SK-N-SH treated with all-trans-retinoic acid at 6 μM for 48 hours (cell line): ENCODE data around the gene TCL1A.
"Not testable (repeated sequence)": the region's sequence is repeated elsewhere in the genome, so short reads cannot be mapped to it uniquely, and the experiment has no call there.

Experiments
- ATAC-seq: fragments of 200-7000 bp; cut with Tn5 transposase; 3 replicates; pipeline ENCODE4 v1.9.1; 2020; ENCODE audit warnings: mild to moderate bottlenecking, moderate library complexity
- ARNTL ChIP-seq: fragments of 450-650 bp; formaldehyde crosslinking; IDR thresholded peaks from 2 replicates; pipeline ENCODE4 v1.5.0; 2020; ENCODE audit warnings: low read depth, mild to moderate bottlenecking, moderate library complexity, borderline replicate concordance
- BACH2 ChIP-seq: fragments of 250-450 bp; sonication (Bioruptor Pico); IDR thresholded peaks from 2 replicates; pipeline ENCODE4 v1.9.0; 2021; ENCODE audit warnings: mild to moderate bottlenecking, borderline replicate concordance
- CREB5 ChIP-seq: fragments of 250-450 bp; sonication (Bioruptor Pico); IDR thresholded peaks from 2 replicates; pipeline ENCODE4 v1.5.1; 2020; ENCODE audit warnings: low read depth, mild to moderate bottlenecking, moderate library complexity
- CSDC2 ChIP-seq: fragments of 250-450 bp; sonication (Bioruptor Pico); IDR thresholded peaks from 2 replicates; pipeline ENCODE4 v1.5.0; 2020; ENCODE audit warnings: mild to moderate bottlenecking, moderate library complexity
- CSRNP3 ChIP-seq: fragments of 250-450 bp; sonication (Bioruptor Pico); IDR thresholded peaks from 2 replicates; pipeline ENCODE4 v1.5.1; 2021; ENCODE audit warnings: mild to moderate bottlenecking, moderate library complexity
- ESRRG ChIP-seq: fragments of 250-450 bp; sonication (Bioruptor Pico); IDR thresholded peaks from 2 replicates; pipeline ENCODE4 v1.6.1; 2021; ENCODE audit warnings: mild to moderate bottlenecking
- GLIS3 ChIP-seq: fragments of 250-450 bp; sonication (Bioruptor Pico); IDR thresholded peaks from 2 replicates; pipeline ENCODE4 v1.5.0; 2020; ENCODE audit warnings: mild to moderate bottlenecking, moderate library complexity
- ISL1 ChIP-seq: fragments of 250-450 bp; sonication (Bioruptor Pico); IDR thresholded peaks from 2 replicates; pipeline ENCODE4 v2.1.2; 2022; ENCODE audit warnings: mild to moderate bottlenecking, moderate library complexity
- OSR1 ChIP-seq: fragments of 250-450 bp; sonication (Bioruptor Pico); IDR thresholded peaks from 2 replicates; pipeline ENCODE4 v1.8.0; 2022; ENCODE audit warnings: moderate library complexity, mild to moderate bottlenecking, inconsistent platforms
- PATZ1 ChIP-seq: fragments of 250-450 bp; sonication (Bioruptor Pico); IDR thresholded peaks from 2 replicates; pipeline ENCODE4 v1.8.0; 2020; ENCODE audit warnings: mild to moderate bottlenecking, moderate library complexity, borderline replicate concordance
- POU6F1 ChIP-seq: fragments of 250-450 bp; sonication (Bioruptor Pico); IDR thresholded peaks from 2 replicates; pipeline ENCODE4 v1.8.0; 2021; ENCODE audit warnings: low read depth, mild to moderate bottlenecking, moderate library complexity, borderline replicate concordance
- PPARA ChIP-seq: fragments of 250-450 bp; sonication (Bioruptor Pico); IDR thresholded peaks from 2 replicates; pipeline ENCODE4 v1.5.0; 2020; ENCODE audit warnings: mild to moderate bottlenecking, borderline replicate concordance
- TCF4 ChIP-seq: fragments of 250-450 bp; sonication (Bioruptor Pico); IDR thresholded peaks from 2 replicates; pipeline ENCODE4 v1.8.0; 2021; ENCODE audit warnings: mild to moderate bottlenecking, moderate library complexity, borderline replicate concordance
- TSHZ2 ChIP-seq: fragments of 250-450 bp; sonication (Bioruptor Pico); IDR thresholded peaks from 2 replicates; pipeline ENCODE4 v1.5.0; 2020; ENCODE audit warnings: mild to moderate bottlenecking, moderate library complexity
- ZC3H10 ChIP-seq: fragments of 250-450 bp; sonication (Bioruptor Pico); IDR thresholded peaks from 2 replicates; pipeline ENCODE4 v1.5.1; 2021; ENCODE audit warnings: mild to moderate bottlenecking, moderate library complexity
- ZFP3 ChIP-seq: fragments of 250-450 bp; sonication (Bioruptor Pico); IDR thresholded peaks from 2 replicates; pipeline ENCODE4 v1.5.0; 2020; ENCODE audit warnings: mild to moderate bottlenecking, moderate library complexity
- ZFP30 ChIP-seq: fragments of 450-650 bp; formaldehyde crosslinking; IDR thresholded peaks from 2 replicates; pipeline ENCODE4 v1.5.0; 2022; ENCODE audit warnings: mild to moderate bottlenecking, moderate library complexity
- ZNF565 ChIP-seq: fragments of 450-650 bp; formaldehyde crosslinking; conservative IDR thresholded peaks from 2 replicates; pipeline ENCODE4 v1.5.0; 2020; ENCODE audit warnings: low read depth, mild to moderate bottlenecking, moderate library complexity
- ZNF70 ChIP-seq: fragments of 450-650 bp; formaldehyde crosslinking; IDR thresholded peaks from 2 replicates; pipeline ENCODE4 v1.5.0; 2020; ENCODE audit warnings: mild to moderate bottlenecking, moderate library complexity

The TCL1A gene

DNA sequence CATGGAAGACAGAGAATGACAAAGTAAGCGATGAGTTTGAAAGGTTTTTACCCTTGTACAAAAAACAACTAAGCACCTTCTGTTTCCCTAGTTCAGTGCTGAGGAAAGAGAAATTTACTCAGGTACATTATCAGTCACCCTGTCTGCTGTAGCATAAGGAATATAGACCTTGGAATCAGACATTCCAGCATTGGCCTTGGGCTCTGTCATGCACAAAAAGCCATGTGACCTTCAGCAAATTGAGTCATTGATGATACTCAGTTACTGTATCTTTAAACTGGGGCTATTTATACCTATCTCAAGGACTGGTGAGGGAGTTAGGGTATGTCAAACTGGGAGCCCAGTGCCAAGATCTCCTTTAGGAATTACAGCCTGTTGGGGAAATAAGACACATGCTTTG lies 19.3 kb upstream of the TCL1A start (continued):
- TF ChIP-seq TSHZ2 (CRISPR knock-in tag) (no peak), CSRNP3 (no peak), CREB5 (no peak)
- TF ChIP-seq, all 23 proteins: peak for 0

GRCh38 chr14:95730126-95730525 lies 16.2 kb upstream of the TCL1A start:
- no peak for ATAC-seq
- no peak for TF ChIP-seq ISL1 (CRISPR knock-in tag)

DNA sequence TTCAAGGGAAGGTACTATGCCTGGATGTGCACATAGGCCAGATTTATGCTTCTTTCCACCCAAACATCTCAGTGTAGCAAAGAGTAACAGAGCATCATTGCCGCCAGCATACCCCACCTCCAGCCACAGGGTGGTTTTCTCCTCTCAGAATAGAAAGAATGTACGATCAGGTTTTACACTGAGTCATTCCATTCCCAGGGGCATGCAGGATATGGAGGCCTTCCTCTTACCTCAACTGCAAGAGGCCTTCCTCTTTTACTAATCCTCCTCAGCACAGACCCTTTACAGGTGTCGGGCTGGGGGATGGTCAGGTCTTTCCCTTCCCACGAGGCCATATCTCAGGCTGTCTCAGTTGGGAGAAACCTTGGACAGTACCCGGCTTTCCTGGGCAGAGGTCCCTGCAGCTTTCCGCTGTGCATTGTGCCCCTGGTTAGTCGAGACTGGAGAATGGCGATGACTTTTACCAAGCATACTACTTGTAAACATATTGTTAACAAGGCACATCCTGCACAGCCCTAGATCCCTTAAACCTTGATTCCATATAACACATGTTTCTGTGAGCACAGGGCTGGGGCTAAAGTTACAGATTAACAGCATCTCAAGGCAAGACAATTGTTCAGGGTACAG lies 15.6 kb upstream of the TCL1A start:
- not testable (repeated sequence) for ATAC-seq

DNA sequence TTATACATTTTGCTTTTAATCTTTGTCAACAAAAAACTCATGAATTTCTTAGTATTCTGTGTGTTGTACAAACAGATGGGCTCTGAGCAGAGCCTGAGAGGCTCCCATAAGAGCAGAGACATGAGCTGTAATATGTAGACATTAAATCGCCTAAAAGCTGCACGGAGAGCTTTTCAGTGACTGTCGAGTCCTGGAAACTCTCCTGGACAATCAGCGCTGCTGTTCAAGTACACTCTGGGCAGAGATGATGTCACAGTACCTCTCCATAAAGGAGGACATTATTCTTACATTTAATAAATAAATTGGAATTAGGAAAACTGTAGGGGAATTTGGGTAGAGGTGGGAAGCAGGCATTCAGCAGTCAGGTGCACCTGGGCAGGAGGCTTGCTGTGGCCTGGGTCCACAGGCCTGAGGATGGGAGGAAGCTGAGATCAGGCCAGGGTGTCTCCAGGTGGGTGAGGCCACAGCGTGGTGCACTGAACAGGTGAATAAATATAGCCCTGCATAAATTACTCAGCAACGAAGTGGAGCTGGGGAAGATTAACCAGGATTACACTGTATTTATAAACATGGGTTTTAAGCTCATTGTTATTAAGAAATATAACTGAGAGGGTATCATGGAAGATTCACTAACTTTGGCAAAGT lies 13.3 kb upstream of the TCL1A start:
- no peak for ATAC-seq
- TF ChIP-seq ARNTL (CRISPR knock-in tag) (no peak), ZNF70 (no peak)

DNA sequence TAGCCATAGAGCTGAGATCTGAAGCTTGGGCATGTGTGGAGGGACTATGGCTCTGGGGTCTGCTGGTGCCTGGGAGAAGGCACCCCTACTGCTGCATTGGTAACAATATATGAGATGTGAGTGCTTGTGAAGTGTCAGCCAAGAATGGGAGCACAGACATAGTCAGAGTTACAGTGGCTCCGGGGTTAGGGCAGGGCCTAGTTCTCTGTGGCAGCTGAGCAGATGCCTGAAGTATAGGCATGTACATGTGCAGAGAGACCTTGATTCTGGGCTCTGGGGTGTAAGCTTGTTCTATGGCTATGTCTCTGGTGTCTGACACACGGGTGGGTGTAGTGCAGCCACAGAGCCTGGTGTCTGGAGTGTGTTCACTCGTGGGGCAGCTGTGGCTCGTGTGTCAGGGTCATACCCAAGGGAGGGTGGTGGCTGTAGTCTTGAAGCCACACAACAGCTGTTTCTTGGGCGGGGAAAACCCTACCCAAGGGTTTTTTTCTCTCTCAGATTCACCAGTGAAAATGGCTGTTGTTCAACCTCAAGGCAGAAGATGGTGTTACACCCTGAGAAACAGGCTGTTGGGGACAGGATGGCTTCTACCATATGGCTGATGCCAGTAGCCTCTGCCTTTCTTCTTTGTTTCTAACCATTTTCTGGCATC lies 11.9 kb upstream of the TCL1A start:
- no peak for ATAC-seq
- TF ChIP-seq ESRRG (no peak), PATZ1 (CRISPR knock-in tag) (no peak), ZFP3 (CRISPR knock-in tag) (no peak), ZC3H10 (CRISPR knock-in tag) (no peak), CREB5 (no peak), CSDC2 (no peak), TSHZ2 (CRISPR knock-in tag) (no peak), ARNTL (CRISPR knock-in tag) (no peak), POU6F1 (CRISPR knock-in tag) (no peak), TCF4 (CRISPR knock-in tag) (no peak), GLIS3 (CRISPR knock-in tag) (no peak), BACH2 (CRISPR knock-in tag) (no peak), OSR1 (no peak), ISL1 (CRISPR knock-in tag) (no peak), ZNF565 (CRISPR knock-in tag) (no peak), ZFP30 (CRISPR knock-in tag) (no peak), PPARA (no peak)
